HG03565 (cell line): ENCODE data around the gene JAZF1.
"Not testable (repeated sequence)": the region's sequence is repeated elsewhere in the genome, so short reads cannot be mapped to it uniquely, and the experiment has no call there.

ENCODE experiments used
- ATAC-seq: cut with Tn5 transposase; IDR thresholded peaks from one replicate; pipeline ENCODE4 v1.9.1; 2021; ENCODE audit warnings: mild to moderate bottlenecking, moderate library complexity; ENCODE audit not compliant: unreplicated experiment

The JAZF1 gene

DNA sequence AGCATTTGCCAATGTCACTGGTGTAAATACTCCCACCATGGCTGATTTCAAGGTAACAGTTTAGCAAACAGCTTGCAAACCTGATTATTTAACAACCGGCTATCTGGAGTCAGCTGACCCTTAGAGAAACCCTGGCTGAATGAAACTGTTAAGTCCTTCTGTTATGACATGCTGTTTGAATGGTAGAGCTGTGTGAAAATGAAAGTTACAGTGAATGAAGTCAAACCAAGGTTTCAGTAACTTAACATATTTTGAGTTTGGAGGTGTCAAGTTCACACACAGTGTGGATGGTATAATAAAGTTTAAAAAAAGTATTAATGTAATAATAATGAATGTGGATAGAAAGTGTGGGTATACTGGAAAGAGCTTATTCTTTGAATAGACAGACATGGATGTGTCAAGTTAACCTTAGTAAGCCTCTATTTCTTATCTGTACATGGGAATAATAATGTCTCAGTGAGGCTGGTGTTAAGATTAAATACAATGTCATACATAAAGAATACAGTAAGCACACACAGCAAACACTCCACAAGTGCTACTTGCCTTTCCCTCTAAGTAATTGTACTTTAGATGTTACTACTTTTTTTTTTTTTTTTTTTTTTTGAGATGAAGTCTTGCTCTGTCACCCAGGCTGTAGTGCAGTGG is 290.3 kb downstream of the JAZF1 start:
- peak; percentile 99 for ATAC-seq

DNA sequence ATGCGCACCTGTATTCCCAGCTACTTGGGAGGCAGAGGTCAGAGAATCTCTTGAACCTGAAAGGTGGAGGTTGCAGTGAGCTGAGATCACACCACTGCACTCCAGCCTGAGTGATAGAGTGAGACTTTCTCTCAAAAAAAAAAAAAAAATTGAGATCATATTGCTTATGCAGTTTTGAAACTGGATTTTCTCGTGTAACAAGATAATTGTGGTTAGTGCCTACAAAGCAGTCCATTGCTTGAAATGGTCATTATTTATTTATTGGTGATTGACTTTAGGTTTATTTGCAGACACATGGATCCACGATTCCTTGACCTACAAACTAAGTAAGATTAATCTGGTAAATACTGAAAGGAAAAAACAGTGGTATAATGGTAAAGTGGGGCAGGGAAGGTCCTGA is 290.8 kb downstream of the JAZF1 start:
- no peak for ATAC-seq

DNA sequence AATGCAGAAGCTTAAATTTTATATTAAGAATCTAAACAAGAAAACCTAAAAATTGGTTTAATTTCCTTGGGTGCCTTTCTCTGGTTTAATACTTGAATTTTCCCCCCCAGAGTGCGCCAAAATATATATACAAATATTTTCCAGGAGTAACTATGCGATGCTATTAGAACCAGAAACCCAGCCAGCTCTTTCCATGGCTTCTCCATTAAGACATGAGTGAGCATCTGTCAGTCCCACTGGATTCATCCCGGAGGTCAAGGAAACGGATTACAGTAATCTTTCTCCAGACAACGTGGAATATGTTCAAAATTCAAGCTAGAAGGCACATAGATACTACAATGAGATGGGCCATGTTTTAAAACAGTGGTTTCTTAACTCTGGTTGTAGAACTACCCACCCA is 291.9 kb downstream of the JAZF1 start:
- ATAC-seq = no peak

DNA sequence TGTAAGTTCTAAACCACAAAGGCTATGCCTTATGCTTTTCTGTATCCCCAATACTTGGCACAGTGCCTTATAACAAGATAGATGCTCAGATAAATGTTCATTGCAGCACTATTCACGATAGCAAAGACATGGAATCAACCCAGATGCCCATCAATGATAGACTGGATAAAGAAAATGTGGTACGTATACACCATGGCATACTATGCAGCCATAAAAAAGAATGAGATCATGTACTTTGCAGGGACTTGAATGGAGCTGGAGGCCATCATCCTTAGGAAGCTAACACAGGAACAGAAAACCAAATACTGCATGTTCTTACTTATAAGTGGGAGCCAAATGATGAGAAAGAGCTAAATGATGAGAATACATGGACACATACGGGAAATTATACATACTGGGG is 293.9 kb downstream of the JAZF1 start:
- not testable (repeated sequence) for ATAC-seq

DNA sequence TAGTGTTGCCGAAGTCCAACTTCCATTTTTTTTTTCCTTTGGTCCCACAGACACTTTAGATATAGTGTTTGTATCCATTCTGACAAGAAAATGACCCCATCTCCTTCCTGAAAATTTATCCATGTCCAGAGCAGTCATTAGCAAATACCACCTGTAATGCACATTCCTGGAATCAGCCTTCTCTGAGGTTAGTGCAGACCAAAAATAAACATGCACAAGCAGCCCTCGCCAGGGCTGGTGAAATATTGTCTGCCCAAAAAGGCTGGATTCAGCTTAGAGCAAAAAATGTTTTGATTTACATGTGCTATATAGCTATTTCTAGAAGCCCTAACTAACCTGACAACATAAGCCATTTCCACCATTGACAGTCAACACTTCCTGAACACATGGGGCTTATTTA is 294.9 kb downstream of the JAZF1 start:
- ATAC-seq = no peak

DNA sequence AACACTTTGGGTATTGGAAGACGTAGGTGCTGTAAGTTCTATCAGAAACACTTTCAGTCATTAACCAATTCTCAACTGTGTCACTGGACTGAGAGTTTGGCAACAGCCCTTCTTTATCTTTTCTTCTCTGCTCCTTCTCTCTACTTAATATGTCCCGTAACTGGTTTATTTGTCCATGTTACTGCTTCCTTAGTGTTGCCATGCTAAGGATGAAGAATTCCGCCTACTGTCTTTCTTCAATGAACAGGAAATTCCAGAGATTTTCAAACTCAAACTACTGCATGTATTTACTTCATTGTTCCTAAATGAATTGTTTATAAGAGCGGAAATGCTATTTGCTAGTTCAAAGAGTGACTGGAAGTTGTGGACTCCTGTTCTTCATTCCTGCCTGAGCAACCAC is 296.9 kb downstream of the JAZF1 start:
- no peak for ATAC-seq

DNA sequence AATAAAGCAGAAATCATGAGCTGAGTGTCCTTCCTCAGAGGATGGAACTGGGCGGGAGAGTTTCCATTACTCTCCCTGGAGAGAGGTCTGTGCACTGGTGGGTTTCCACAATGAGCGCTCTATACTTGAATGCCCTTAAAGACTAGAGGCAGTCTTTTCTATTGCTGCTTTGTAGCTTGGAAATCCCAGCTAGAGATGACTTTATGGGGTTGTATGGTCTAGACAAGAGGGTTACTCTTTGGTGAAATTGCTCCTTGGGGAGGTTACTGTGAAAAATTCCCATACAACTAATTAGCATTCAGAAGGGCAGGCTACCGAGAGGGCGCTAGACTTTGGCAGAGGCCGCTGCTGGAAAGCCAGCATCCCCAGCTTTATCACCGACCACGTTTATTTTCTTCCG is 303.8 kb downstream of the JAZF1 start:
- ATAC-seq = no peak

DNA sequence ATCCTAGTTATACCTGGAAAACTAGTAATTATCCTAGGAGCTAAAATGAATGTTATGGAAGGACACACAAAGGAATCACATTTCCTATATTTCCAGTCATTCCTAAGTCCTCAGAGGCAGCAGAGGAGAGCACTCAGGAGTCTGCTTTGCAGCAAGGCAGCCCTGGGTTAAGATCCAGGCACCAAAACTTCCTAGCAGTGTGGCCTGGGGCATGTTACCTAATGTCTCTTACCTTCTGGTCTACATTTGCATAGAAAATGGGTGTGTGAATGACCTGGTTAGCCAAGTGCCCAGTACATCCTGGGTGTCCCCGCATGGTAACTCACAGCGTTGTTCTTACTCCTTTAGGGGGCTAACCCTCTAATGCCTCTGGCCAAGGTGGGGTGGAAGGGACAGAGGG is 304.8 kb downstream of the JAZF1 start:
- no peak for ATAC-seq

DNA sequence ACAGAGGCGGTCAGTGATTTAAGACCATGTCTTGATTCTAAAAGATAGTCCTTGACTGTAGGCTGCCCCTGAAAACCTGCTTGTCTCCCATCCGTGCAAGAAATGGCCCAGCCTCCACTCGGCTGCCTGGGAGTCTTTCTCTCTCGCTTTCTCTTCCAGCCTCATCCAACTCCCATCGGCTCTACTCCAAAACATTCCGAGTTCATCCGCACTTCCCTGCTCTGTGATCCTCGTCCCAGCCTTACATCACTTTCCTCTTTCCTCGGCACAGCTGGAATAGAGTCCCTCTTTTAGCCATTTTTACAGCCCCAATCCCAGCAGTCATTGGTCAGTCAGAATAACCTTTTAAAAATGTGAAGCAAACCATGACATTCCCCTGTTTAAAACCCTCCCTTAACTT is 305.5 kb downstream of the JAZF1 start:
- ATAC-seq = no peak

DNA sequence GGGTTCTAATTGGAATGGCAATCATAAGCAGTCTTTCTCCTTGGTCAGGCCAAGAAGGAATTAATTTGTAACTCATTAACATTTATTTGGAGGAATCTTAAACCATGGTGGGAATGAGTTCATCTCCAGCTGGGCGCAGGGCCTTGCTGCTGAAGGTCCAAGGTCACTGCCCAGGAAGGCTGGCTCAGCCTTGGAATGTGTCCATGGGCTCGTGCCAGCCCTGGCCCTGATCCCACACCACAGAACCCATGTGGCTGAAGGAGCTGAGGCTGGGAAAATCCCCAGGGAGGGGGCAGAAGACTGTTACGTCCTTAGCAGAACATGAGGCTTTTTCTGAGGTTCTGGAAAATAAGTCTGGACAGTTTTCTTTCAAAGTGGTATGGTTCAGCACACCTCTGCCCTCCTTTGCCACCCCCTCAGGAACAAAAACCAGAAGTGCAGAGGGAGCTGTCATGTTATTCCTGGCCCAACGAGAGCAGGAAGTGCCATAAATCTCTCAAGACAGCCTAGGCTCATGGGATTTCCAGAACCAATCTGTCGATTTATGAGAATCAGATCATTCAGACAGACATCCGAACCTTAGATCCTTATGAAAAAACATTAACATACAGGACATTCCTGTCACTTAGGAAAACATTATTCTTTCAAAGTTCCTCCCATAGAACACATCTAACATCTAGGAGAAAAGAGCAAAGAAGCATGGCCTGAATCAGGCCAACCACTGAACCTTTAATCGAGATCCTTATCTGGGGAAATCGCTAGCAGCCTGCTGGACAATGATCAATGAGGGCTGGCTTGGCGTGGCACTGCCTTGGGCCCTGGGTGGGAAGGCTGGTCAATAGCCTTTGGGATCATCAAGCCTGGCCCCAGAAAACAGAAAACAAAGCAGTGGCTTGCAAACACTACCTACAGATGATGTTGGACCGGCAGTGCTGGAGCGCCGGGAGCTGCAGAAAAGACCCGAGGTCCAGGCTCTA is 306.3 kb downstream of the JAZF1 start:
- ATAC-seq = no peak

DNA sequence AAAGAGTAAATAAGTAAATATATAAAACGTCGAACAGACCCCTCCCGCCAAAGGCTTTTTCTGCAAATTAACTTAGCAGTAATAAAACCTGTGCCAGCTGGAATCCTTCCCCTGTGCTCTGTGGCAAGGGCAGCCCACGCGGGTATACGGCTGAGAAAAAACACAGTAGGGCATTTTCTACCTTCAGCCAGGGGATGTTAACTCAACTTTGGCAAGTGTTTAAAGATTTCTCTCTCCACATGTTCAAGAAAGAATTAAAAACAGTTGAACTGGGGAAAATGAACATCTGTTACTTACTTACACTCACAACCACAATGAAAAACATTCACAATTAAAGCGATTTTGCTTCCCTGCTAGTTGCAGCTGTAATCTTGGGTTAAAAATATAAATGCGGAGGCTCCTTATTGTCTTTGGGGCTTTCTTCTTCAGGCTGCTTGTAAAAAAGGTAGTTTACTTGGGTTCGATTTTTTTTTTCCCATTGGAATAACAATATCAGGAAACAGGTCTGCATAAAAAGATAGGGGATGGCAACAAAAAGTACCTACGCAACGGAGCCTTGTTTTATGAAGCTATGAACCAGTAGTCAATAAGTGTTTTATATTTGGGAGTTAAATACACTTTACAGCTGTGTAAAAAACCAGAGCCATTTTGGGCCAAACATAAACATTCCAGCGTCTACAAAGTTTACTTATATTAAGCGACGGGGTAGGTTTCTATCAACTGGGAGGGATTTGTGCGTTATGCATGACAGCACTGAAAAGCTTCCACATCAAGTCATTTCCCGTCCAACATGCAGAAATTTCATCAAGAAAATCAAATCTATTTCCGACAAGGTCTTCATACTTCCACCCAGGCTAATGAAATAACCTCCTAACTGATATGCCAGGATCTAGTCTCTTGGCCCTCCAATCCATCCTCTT is 308.0 kb downstream of the JAZF1 start:
- ATAC-seq = no peak

DNA sequence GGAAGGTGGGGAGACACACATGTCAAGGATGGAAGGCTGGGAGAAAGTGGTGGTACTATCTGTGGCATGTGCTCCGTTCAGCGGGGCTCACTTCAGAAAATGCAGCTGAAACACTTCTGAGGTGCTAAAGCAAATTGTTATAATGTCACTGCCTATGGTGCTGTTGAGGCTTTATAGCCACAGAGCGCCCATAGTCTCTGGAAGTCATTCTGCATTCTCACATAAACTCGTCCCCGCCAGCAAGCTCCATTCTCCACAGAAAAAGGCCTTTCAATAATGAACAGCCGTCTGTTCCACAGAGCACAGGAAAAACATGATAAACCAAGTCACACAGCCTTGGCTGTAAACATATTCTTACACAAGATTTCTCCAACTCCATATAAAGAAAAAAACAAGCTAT is 308.7 kb downstream of the JAZF1 start:
- ATAC-seq = no peak

DNA sequence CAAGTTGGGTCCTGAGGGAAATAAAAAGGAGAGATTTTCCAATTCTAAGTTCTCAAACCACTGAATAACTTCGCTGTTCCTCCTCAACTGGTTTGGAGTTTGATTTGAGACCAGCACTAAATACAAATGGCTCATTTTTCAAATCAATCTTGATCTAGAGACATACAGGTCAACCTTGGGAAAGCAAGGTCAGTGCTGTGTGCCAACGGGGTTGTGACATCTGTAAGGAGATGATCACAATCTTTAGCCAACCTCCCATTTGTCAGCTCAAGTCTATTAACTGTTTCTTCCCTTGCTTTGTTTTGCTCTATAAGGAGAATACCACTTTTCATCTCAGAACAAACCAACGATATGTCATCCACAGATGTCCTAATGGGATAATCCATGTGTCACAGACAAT is 309.5 kb downstream of the JAZF1 start:
- ATAC-seq = no peak

DNA sequence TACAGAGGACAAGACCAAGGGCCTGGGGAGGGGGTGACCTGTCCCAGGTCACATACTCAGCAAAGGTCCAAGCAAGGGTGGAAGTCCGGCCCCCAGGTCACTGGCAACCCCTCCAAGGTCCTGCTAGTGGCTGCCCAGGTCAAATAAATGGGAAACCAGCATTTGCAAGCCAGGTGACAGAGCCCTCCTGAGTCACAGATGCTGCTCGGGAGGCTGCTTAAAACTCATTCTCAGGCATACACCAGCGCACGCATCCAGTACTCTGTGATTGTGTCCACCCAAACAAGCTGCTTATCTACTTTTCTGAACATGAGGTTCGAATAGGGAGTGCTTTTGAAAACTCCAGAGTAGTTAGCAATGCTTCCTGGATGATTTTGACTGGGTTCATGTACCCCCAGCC is 310.0 kb downstream of the JAZF1 start:
- no peak for ATAC-seq

DNA sequence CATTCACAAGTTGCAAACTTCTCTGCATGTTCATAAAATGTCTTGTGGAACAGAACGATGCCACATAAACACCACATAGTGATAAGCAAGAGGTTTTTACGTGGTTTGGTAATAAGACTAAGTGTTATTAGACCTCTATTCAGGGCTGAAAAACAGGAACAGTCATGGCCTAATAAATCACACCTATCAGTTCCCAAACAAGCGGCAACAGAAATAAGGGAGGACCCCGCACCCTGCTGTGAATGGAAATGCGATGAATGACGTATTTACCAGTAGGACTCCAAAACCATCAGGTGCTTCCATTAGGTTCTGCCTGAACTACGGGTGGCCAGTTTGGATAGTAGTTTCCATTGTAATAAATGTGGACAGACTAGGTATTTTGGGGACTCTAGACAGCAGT is 311.5 kb downstream of the JAZF1 start:
- ATAC-seq = no peak

DNA sequence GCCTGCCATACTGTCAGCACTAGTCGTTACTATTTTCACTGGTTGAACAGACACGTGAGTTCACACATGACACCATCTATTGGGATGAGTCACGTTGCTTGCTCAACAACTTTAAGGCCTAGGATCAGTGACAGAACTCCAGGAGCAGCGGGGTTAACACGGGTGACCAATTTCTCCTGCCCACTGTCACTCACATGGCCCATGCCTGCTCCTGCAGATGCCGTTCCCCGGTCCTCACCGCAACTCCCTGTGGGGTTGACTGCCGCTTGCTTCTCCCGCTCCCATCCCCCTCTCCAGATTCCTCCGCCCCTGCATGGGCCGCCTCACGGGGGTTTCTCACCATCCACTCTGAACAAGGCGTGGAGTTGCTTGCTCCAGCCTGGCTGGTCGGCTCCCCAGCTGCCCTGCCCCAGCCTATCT is 312.5 kb downstream of the JAZF1 start:
- no peak for ATAC-seq

DNA sequence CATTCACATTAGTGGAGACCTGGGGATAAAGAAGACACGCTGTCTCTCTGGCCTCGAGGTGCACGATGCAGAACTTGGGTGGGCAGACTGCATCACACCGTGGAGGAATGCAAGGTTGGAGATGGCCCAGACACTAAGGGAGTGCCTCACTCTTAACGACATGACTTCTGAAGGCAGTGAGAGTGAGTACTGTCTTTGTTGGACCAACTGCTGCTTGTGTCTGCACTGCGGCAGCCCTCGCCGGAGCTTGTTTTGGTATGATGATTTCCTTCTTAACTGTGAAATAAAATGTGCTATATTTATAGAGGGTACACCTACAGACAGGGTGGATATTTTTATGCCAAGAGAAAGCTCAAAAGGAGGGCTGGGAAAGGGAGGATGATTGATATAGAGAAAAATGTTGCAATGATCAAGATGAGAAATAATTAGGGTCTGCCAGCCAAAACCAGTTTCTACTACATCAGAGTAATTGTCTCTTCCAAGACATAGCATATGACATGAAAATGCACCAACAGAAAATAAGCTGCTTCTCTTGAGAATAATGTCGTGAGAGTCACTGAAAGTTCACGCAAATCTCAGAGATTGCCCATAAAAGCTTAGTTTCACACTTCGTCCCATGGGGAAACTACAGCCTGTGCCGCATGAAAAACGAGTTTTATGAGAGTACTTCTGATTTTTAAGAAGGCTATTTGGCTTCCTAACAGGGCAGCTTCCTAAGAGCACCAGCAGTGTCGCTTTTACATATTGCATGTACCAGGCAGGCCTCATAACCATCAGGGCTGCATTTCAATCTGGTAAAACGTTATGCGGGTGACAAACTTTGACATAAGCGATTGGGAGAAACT is 313.5 kb downstream of the JAZF1 start:
- no peak for ATAC-seq

DNA sequence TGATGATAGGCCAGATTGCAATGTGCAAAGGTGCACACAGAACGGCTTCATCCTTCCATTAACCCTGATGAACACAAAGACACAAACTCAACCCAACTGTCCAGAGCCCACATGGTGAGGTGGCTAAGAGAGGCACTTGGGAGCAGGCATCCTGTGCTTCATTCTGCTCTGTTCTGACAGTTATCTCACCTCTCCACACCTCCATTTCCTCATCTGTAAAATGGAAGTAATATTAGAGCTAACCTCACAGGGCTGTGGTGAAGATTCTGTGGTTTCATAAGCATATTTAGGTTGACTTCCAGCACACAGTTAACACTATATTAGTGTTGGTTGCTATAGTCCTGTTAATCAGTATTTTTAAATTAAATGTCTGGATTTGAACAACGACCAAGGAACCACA is 314.3 kb downstream of the JAZF1 start:
- no peak for ATAC-seq

DNA sequence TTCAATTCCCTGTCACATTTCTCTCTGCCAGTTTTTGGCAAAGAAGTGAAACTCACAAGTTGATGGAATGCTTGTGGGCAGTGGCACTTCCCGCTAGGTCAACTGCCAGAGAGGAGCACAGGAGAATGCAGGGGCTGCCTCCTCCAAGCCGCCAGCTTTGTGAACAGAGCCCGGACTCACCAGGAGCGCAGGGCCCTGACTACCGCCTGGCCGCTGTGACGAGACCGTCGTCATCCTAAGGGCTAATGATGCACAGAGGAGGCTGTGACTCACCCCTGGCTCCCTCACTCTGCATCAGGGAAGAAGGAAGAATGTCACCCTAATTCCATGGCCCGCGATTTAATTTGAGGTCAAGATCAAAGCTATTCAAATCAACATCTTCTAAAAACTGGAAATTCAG is 316.7 kb downstream of the JAZF1 start:
- ATAC-seq = no peak

DNA sequence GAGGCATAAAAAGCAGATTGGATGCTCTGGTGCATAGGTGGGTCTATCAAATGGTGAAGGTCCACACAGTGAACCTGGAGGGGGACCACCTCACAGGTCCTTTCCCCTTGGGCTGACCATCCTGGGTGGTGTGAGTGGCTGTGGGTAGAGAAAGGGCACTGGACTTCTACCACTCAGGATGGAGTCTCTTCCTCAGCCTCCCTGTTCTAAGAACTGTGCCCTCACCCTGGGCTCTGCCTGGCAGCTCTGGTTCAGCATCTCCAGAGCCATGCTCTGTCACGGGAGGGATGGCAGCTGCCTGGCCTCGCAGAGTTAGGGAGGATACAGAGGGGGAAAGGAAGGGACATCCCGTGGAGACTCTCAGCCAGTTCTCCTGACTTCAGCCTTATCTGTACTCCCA is 318.8 kb downstream of the JAZF1 start:
- no peak for ATAC-seq
